CD4-positive, CD25-positive, alpha-beta regulatory T cell (primary cell): Measurements from ENCODE around the gene PRICKLE3. TPM values are rescaled to one million over a fixed set of nuclear protein-coding genes. Genes with fewer than 3 reads are reported as not detected.

Experiments
- ATAC-seq, 2 donors: fragments of 150-1000 bp; cut with Tn5 transposase; one replicate each; pipeline ENCODE4 v1.10.0; 2021; ENCODE audit warnings: low read depth in 2 of 2, moderate number of reproducible peaks in 2 of 2, moderate library complexity in 1 of 2
- DNase-seq, 3 donors: peaks; one replicate each; pipeline versions ENCODE4 v3.0.0 to v3.0.0-alpha.2; 2012 to 2022; ENCODE audit warnings: mixed read lengths in 1 of 3
- H3K27ac ChIP-seq: one replicate; pipeline ENCODE4 v1.7.0; 2013; ENCODE audit warnings: mild to moderate bottlenecking, low read length; ENCODE audit not compliant: insufficient read depth, poor library complexity, severe bottlenecking
- H3K27me3 ChIP-seq: one replicate; pipeline ENCODE4 v1.7.0; 2013; ENCODE audit warnings: low read length; ENCODE audit not compliant: control insufficient read depth, insufficient read depth
- H3K36me3 ChIP-seq: one replicate; pipeline ENCODE4 v1.7.0; 2013; ENCODE audit warnings: mild to moderate bottlenecking, low read length, moderate library complexity; ENCODE audit not compliant: control insufficient read depth, insufficient read depth
- H3K4me1 ChIP-seq: 2 replicates; pipeline ENCODE4 v1.7.0; 2013; ENCODE audit warnings: mild to moderate bottlenecking, low read length; ENCODE audit not compliant: insufficient read depth, control insufficient read depth, poor library complexity, severe bottlenecking
- H3K4me3 ChIP-seq: one replicate; pipeline ENCODE4 v1.7.0; 2013; ENCODE audit warnings: low read depth, mild to moderate bottlenecking, low read length, moderate library complexity
- H3K9me3 ChIP-seq, 2 experiments: 1 replicate in 1 of 2; 2 replicates in 1 of 2; pipeline ENCODE4 v1.7.0; 2013; ENCODE audit warnings: low read length in 2 of 2, mild to moderate bottlenecking in 1 of 2, moderate library complexity in 1 of 2; ENCODE audit not compliant: control insufficient read depth in 2 of 2
- H3K27ac Mint-ChIP-seq, 3 donors: one replicate each; pipeline ENCODE4 v1.8.0; 2020 to 2022; ENCODE audit warnings: mild to moderate bottlenecking in 3 of 3, mixed read lengths in 3 of 3, moderate library complexity in 2 of 3
- H3K27me3 Mint-ChIP-seq: one replicate; pipeline ENCODE4 v1.8.0; 2022; ENCODE audit warnings: mild to moderate bottlenecking, mixed read lengths
- H3K36me3 Mint-ChIP-seq: one replicate; pipeline ENCODE4 v1.8.0; 2020; ENCODE audit warnings: mixed read lengths
- H3K4me1 Mint-ChIP-seq, 4 donors: one replicate each; pipeline ENCODE4 v1.8.0; 2020 to 2022; ENCODE audit warnings: mixed read lengths in 4 of 4, mild to moderate bottlenecking in 1 of 4
- H3K4me3 Mint-ChIP-seq, 4 donors: one replicate each; pipeline ENCODE4 v1.8.0; 2020 to 2022; ENCODE audit warnings: mild to moderate bottlenecking in 4 of 4, mixed read lengths in 4 of 4, moderate library complexity in 3 of 4
- H3K9me3 Mint-ChIP-seq, 7 donors: one replicate each; pipeline ENCODE4 v1.8.0; 2020 to 2022; ENCODE audit warnings: mixed read lengths in 7 of 7, mild to moderate bottlenecking in 3 of 7, moderate library complexity in 2 of 7
- polyA plus RNA-seq, 4 donors: library from polyadenylated mRNA; unstranded; fragments of 300-500 nt; fragmentation: Illumina TruSeq; gene quantifications; one replicate each; pipeline ENCODE4 v1.2.3, GENCODE V29; 2021
- total RNA-seq: library from RNA; stranded (reverse); gene quantifications from one replicate; pipeline ENCODE4 v1.2.3, GENCODE V29; 2022

PRICKLE3 gene
- total and polyA plus RNA-seq, 5 donors from 2014 or later: 2.7 to 7.3 (median 3.5) TPM

- peak overlapping the region in 2 of 4 donors; percentile 72 to 84 for H3K4me3 Mint-ChIP-seq
- H3K27ac Mint-ChIP-seq: peak overlapping the region in 1 of 3 donors; percentile 34
- ATAC-seq: no peak
Observed at GRCh38 chrX:49193542-49193964, 7.4 kb upstream of the PRICKLE3 start.

DNA sequence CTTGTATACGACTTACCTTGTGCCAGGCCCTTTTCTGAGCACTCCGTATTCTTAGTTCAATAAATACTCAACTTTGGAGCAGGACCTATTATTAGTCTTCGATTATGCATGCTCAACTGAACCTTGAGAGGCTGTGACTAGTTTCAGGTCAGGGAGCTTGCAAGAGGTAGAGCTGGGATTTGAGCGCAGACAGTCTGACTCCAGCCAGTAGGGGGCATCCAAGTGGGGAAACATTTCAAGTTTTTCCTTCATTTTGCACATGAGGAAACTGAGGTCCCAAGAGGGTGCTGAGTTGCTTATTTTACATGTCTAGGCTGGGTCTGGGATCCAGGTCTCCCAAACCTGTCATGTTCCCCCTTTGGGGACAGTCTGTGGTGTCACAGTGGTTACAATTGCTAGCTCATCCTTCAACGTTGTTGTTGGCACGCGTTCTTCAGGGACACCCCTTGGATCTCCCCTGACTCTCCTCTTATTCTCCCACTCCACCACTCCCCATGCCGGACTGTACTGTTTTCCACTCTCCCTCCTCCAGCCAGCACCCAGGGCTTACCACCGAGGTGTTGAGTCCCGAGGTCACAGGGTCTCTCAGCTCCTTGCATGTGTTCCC, 6.7 kb upstream of the PRICKLE3 start:
- Histone ChIP-seq H3K27ac (no peak overlapping the region), H3K4me3 (no peak overlapping the region), H3K36me3 (no peaks in the 10 kb centered on the region), H3K4me1 (no peaks in the 10 kb centered on the region), H3K27me3 (no peaks in the 10 kb centered on the region), H3K9me3 (no peaks in the 10 kb centered on the region)
- Mint-ChIP-seq H3K27ac (peak overlapping the region in 2 of 3 donors; percentile 36 to 67), H3K4me1 (peaks cover 0 to 39% (median 13%) of the 10 kb centered on the region in 4 donors), H3K4me3 (peak overlapping the region; percentile 61 to 73 (median 69)), H3K27me3 (no peaks in the 10 kb centered on the region), H3K36me3 (no peaks in the 10 kb centered on the region), H3K9me3 (peaks cover 0 to 1% (median 0%) of the 10 kb centered on the region in 7 donors)
- ATAC-seq: no peak
- DNase-seq: peak in 2 of 3 donors; percentile 22 to 64

More at GRCh38 chrX:49193542-49193964, 7.4 kb upstream of the PRICKLE3 start:
- Mint-ChIP-seq H3K36me3 (no peaks in the 10 kb centered on the region), H3K9me3 (peaks cover 0 to 1% (median 0%) of the 10 kb centered on the region in 7 donors), H3K27me3 (no peaks in the 10 kb centered on the region), H3K4me1 (peaks cover 0 to 41% (median 15%) of the 10 kb centered on the region in 4 donors)
- H3K9me3 ChIP-seq: no peaks in the 10 kb centered on the region
- no peaks in the 10 kb centered on the region for H3K4me1 ChIP-seq
- H3K27ac ChIP-seq: no peak overlapping the region
- H3K27me3 ChIP-seq: no peaks in the 10 kb centered on the region
- no peaks in the 10 kb centered on the region for H3K36me3 ChIP-seq
- H3K4me3 ChIP-seq: no peak overlapping the region
- no peak for DNase-seq

GRCh38 chrX:49191574-49192011, 5.4 kb upstream of the PRICKLE3 start:
- Histone ChIP-seq H3K9me3 (no peaks in the 10 kb centered on the region), H3K27me3 (no peaks in the 10 kb centered on the region), H3K27ac (peak overlapping the region; percentile 83), H3K36me3 (no peaks in the 10 kb centered on the region), H3K4me3 (peak overlapping the region; percentile 62), H3K4me1 (no peaks in the 10 kb centered on the region)
- H3K27me3 Mint-ChIP-seq: no peaks in the 10 kb centered on the region
- peak overlapping the region; percentile 85 to 93 (median 91) for H3K4me3 Mint-ChIP-seq
- peaks cover 0 to 39% (median 13%) of the 10 kb centered on the region in 4 donors for H3K4me1 Mint-ChIP-seq
- peaks cover 0 to 1% (median 0%) of the 10 kb centered on the region in 7 donors for H3K9me3 Mint-ChIP-seq
- DNase-seq (no peak), ATAC-seq (peak in 1 of 2 donors; percentile 1)
- no peaks in the 10 kb centered on the region for H3K36me3 Mint-ChIP-seq
- H3K27ac Mint-ChIP-seq: peak overlapping the region in 2 of 3 donors; percentile 86 to 89

- H3K9me3 Mint-ChIP-seq: no peaks in the 10 kb centered on the region
- peak; percentile 87 for ATAC-seq
- H3K27ac Mint-ChIP-seq: peak overlapping the region; percentile 61 to 94 (median 89)
- H3K4me3 Mint-ChIP-seq: peak overlapping the region; percentile 79 to 92 (median 88)
- Histone ChIP-seq H3K9me3 (no peaks in the 10 kb centered on the region), H3K4me3 (peak overlapping the region; percentile 64), H3K27ac (peak overlapping the region; percentile 83), H3K4me1 (no peaks in the 10 kb centered on the region), H3K27me3 (no peaks in the 10 kb centered on the region), H3K36me3 (no peaks in the 10 kb centered on the region)
- H3K27me3 Mint-ChIP-seq: no peaks in the 10 kb centered on the region
- H3K4me1 Mint-ChIP-seq: peaks cover 0 to 39% (median 13%) of the 10 kb centered on the region in 4 donors
- peak; percentile 82 to 98 (median 92) for DNase-seq
- H3K36me3 Mint-ChIP-seq: no peaks in the 10 kb centered on the region
Observed at GRCh38 chrX:49190821-49191573, 4.8 kb upstream of the PRICKLE3 start.

DNA sequence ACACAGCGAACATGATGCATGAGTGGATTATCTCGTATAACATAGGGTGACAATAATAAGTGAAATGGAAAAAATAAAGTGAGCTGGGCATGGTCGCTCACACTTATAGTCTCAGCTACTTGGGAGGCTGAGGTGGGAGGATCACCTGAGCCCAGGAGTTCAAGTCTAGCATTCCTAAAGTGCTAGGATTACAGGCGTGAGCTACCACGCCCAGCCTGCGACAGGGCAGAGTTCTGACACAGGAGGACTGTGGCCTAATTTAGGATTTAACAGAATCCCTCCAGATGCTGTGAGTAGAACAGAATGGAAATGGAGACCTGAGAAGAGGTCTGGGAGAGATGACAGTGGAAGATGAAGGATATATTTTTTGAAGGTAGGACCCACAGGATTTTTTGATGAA, 3.4 kb upstream of the PRICKLE3 start:
- H3K27ac Mint-ChIP-seq: no peak overlapping the region
- Histone ChIP-seq H3K4me3 (no peak overlapping the region), H3K27ac (no peak overlapping the region), H3K9me3 (no peaks in the 10 kb centered on the region), H3K27me3 (no peaks in the 10 kb centered on the region), H3K4me1 (peaks cover 6% of the 10 kb centered on the region), H3K36me3 (no peaks in the 10 kb centered on the region)
- DNase-seq (no peak), ATAC-seq (no peak)
- H3K36me3 Mint-ChIP-seq: no peaks in the 10 kb centered on the region
- H3K27me3 Mint-ChIP-seq: no peaks in the 10 kb centered on the region
- peaks cover 0 to 48% (median 14%) of the 10 kb centered on the region in 4 donors for H3K4me1 Mint-ChIP-seq
- peak overlapping the region in 3 of 4 donors; percentile 5 to 19 (median 9) for H3K4me3 Mint-ChIP-seq
- no peaks in the 10 kb centered on the region for H3K9me3 Mint-ChIP-seq

GRCh38 chrX:49188468-49189076, 2.4 kb upstream of the PRICKLE3 start:
- no peaks in the 10 kb centered on the region for H3K27me3 Mint-ChIP-seq
- Histone ChIP-seq H3K27me3 (no peaks in the 10 kb centered on the region), H3K4me1 (peaks cover 13% of the 10 kb centered on the region), H3K9me3 (no peaks in the 10 kb centered on the region), H3K4me3 (no peak overlapping the region), H3K27ac (no peak overlapping the region), H3K36me3 (peaks cover under 1% of the 10 kb centered on the region)
- no peaks in the 10 kb centered on the region for H3K36me3 Mint-ChIP-seq
- no peak for DNase-seq
- H3K4me3 Mint-ChIP-seq: peak overlapping the region in 1 of 4 donors; percentile 49
- H3K4me1 Mint-ChIP-seq: peaks cover 0 to 50% (median 11%) of the 10 kb centered on the region in 4 donors
- no peaks in the 10 kb centered on the region for H3K9me3 Mint-ChIP-seq
- ATAC-seq: no peak
- H3K27ac Mint-ChIP-seq: peak overlapping the region in 1 of 3 donors; percentile 38

DNA sequence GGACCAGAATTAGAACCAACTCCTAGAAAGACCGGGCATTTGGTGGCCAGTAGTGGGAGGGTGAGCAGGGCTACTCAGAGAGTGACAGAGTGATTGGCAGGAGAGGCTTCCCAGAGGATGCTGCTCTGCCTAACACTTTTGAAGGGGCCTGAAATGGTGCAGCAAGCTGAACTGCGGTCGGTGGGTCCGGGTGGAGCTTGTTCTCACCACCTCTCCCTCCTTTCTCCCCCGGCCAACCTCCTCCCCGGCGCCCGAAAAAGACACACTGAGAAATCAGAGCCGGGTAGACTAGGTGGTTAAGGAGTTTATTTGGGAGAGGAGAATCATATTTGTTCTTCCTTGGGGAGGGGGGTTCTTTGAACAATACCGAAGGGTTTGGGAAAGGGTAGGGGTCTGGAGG, 1.4 kb upstream of the PRICKLE3 start:
- H3K4me1 ChIP-seq: peaks cover 13% of the 10 kb centered on the region
- Mint-ChIP-seq H3K27ac (peak overlapping the region in 1 of 3 donors; percentile 52), H3K36me3 (no peaks in the 10 kb centered on the region), H3K9me3 (no peaks in the 10 kb centered on the region), H3K27me3 (no peaks in the 10 kb centered on the region), H3K4me1 (peaks cover 0 to 41% (median 6%) of the 10 kb centered on the region in 4 donors), H3K4me3 (peak overlapping the region in 2 of 4 donors; percentile 45 to 83)
- ATAC-seq (no peak), DNase-seq (no peak)
- peaks cover 7% of the 10 kb centered on the region for H3K36me3 ChIP-seq
- H3K27ac ChIP-seq: no peak overlapping the region
- H3K9me3 ChIP-seq: no peaks in the 10 kb centered on the region
- no peak overlapping the region for H3K4me3 ChIP-seq
- H3K27me3 ChIP-seq: no peaks in the 10 kb centered on the region
